GM19397 (cell line): ENCODE results near the gene BEST4.
"Not testable (repeated sequence)": the region's sequence is repeated elsewhere in the genome, so short reads cannot be mapped to it uniquely, and the experiment has no call there.

Experiments used
- ATAC-seq: cut with Tn5 transposase; IDR thresholded peaks from one replicate; pipeline ENCODE4 v1.9.1; 2021; ENCODE audit warnings: mild to moderate bottlenecking, moderate library complexity; ENCODE audit not compliant: unreplicated experiment

BEST4 gene

DNA sequence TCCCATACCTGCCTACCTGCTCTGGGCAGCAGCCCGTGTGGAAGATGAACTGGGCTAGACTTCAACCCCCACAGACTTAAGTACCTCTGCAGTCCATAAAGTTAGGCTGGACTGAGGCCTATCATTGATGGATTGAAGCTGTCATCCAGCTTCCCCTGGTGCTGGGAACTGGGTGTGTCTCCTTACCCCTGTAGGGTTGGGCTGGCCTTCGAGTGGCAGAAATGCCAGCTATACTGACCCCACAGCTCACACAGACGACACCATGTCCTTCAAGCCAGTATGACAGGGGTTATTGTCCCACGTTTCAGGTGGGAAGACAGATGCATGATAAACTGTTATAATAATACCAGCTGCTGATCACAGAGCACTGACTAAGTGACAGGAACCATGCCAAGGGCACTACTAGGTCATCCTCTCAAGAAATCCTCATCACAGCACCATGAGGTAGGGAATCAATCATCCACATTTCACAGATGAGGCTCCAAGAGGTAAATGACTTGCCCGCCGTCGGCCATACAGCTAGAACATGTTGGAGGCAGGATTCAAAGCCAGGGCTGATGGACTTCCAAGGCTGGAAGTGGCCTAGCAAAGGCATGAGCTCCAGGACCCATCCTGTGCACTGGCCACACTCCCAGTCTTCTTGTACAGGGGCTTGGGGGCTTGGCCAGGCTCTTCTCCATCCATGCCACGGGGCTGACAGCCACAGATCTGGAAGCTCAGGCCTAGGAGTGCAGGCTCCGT, at the start of gene BEST4:
Gene BEST4 (minus strand): TSS at position 51 of the 741 bp plus-strand sequence. CDS start 465 bp downstream, outside the sequence.
- ATAC-seq, result no peak

DNA sequence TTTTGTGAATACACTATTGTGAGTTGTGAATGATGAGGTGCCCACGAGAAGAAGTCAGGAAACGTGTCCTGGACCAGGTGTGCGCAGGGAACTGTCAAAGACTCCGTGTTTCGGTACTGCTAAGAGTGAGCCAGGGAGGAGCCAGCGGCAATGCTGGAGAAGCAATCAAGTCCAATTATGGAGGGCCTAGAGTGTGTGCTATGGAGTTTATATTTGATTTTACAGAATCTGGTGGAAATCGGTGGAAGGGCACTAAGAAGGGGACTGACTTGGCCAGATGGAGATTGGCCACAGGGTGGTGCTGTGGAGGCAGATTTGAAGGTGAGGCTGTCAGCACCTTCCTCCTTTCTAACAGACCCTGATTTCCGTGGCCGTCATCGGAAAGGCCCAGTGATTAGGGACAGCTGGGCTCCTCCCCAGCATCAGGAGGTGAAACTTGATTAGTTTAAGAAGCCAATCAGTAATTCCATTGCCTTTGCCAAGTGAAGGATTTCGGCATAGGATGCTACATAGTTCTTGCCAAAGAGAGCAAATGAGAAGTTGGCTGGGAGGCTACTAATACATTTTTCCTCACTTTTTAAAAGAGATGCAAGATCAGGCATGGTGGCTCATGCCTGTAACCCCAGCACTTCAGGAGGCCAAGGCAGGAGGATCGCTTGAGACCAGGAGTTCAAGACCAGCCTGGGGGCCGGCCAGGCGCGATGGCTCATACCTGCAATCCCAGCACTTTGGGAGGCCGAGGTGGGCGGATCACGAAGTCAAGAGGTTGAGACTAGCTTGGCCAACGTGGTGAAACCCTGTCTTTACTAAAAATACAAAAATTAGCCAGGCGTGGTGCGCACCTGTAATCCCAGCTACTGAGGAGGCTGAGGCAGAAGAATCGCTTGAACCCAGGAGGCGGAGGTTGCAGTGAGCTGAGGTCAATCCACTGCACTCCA, 48.0 kb upstream of the BEST4 start:
- peak; percentile 52 for ATAC-seq

DNA sequence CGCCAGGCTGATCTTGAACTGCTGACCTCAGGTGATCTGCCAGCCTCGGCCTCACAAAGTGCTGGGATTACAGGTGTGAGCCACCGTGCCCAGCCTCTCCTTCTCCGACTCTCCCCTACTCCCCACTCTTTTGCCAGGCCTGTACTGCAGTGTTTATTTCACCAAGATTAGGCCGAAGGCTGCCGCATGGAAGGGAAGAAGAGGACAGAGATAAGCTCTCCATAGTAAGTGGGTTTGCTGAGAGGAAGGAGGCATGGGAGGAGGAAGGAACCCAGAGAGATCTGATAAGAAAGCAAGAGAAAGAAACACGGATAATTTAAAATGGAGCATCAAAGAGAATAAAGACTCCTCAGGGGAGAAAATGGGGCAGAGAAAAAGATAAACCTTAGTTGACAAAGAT, 46.4 kb upstream of the BEST4 start:
- ATAC-seq, result no peak

DNA sequence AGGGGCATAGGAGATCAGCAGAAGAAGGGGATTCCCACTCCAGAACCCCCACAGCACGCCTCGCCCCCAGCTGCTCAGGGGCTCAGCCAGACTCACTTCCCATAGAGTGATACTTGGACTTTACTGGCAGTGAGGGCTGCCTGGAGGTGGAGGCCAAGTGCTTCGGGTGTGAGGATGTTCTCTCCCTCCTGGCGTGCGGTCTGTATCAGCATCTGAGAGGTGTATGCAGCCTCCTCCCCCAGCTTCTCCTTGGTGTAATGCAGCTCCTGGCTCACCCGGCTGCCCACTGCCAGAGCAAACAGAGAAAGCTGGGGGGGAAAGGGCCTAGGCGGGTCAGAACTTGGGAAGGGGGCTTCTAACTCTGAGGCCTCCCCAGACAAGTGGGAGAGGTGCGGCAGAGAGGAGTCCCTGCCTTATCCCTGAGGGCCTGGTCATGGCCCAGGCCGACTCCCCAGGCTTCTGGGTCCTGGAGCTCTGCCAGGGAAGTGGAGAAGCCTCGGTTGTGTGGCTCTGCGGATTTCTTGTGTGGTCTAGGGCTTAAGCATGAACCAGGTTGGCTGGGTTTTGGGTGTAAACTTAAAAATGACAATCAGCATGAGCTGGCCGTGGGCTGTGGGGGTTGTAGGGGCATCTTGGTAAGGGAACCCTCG, 44.2 kb upstream of the BEST4 start:
- no peak for ATAC-seq

DNA sequence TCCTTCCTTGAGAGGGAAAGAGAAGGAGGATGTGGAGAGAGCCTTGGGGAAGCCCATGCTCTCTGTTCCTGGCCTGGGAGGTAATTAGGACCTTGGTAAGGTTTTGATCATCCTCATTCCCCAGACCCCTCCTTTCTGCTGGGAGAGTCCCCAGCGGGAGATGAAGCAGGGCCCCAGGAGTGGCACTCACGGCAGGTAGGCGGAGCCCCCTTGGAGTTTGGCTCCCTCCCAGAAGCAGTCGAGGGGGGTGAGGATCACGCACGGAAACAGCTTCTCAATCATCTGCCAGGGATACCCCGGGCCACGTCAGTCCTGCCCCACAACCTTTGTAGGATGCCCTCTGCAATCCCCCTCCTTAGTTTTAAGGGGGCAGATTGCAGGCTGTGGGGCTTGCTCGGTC, 43.5 kb upstream of the BEST4 start:
- no peak for ATAC-seq

DNA sequence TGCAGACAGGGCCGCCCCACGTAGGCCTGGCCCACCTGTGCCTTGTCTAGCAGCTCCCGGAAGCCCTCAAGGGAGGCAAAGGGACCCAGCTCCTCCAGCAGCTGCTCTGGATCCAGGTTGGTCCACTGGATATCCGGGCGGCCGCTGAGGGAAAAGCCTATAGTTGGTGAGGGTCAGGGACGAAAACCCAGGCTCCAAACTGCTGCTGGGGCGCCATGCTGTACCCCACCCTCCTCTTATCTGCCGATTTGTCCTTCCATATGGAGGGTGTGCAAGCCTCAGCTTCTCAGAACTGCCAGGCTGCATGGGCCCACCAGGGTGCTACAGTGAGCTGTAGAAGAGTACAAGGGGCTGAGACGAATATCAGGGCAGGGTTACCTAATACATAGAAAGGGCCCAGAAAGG, 42.9 kb upstream of the BEST4 start:
- ATAC-seq, result no peak

DNA sequence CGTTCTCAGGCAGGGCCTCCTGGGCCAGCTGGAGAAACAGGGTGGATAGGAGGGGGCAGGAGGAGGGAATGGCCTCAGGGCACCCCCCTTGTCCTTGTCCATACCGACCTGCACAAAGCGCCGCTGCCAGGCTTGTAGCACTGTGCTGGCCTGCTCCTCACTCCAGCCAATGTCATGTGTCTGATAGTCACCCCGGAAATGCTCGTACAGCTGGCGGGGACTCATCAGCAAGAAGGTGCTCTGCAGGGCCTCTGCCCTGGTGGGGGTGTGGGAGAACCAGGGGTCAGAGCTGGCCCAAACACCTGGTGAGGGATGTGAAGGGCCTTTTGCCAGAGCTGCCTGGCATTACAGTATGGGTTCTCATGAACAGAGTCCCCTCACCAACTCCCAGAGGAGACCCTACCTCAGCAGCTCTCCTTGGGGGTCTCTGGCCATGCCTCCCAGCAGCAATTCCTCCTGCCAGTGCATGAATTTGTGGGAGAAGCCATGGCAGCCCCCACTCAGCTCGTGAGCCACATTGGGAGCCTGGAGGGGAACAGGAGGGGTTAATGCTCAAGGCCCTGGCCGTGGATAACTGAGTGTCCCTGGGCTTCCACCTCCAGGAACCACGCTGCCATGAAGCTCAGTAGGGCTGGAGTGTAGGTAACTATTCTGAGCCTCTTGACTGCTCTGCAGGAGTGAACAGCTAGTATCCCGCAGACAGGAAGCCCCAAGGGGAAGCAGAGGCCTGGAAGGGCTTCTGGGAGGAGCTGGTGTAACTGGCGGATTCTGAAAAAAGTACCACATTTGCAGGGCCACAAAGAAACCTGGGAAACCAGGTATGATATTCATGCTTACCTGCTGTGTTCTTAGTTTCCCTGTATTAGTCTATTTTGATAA, 41.8 kb upstream of the BEST4 start:
- no peak for ATAC-seq

DNA sequence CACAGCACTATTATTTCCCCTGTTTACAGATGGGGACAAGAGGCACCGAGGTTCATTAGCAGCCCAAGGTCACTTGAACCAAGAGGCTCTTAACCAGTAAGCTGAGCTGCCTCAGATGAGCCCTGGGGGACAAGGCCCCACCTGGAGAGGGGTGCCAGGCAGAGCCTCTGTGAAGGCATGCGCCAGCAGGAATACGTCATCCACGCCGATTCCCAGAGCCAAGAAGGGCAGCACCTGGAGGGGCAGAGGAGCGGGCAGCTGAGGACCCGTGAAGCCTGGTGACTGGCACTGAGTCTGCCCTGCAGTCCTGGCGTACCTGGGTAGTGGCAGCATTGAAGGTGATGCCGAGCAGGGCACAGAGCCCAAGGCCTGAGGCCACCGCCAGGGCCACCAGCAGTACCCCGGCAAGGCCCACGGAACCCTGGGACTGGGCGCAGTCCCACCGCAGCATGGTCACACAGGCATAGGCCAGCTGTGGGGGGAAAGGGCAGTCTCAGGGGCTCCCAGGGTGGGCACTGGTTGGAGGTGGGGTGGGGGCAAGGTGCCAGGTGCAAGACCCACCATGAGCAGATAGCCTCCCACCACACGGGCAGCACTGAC, 41.0 kb upstream of the BEST4 start:
- no peak for ATAC-seq

DNA sequence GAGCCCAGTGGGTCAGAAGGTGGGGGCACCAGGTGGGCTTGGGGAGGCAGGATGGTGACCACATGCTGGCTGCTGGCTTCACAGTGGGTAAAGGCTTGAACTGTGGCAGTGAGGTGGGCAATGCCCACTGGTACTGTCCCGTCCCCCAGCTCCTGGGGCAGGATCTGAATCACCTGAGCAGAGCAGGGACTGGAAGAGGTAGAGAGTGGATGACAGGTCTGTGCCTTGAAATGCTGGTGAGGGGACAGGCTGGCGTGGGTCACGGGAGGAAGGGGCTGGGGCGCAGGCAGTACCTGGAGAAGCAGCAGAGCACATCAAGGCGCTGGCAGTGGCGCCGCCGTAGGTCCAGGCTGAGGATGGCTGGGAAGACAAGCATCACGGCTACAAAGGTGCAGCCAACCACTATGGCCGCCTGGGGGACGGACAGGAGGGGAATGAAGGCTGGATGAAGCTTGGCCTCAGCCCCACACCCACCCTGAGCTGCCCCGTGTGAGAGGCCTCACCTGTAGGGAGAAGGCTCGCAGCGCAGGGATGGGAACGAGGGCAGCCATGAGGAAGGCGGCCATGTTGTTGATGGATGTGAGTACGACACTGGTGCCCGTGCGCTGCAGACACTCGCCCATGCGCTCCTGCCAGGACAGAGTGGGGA, 40.2 kb upstream of the BEST4 start:
- ATAC-seq, result no peak

DNA sequence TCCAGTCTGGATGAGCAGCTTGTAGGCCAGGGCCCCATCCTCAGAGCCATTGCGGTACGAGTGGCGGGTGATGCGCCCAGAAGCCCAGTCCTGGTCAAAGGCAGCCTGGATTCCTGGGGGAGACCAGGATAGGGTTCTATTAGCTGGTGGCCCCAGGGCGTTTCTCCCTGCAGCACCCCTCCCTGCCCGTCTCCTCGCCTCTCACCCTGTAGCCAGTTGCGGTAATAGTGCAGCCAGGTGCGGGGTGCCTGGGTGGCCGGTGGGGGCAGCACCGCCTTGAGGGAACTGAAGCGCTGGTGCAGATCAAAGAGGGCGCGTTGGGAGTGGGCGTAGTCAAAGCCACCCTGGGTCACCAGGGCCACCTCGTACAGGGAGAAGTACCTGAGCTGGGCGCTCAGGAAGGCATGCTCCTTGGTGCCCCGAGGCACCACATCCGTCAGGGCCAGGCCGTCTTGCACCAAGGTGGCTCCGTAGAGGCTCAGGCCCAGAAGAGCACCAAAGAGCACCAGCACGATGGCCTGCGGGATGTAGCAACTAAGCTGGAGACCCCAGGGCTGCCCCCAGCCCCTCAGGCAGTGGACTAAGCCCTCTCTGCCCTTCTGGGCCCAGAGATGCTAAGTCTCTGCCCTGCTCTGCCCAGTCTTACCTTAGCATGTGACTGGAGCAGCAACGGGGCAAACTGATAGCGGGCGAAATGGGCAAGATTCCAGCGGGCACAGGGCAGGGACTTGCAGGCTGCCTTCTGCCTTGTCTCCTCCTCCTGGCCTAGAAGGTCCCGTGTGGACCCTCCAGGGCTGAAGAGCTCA, 39.4 kb upstream of the BEST4 start:
- ATAC-seq, result no peak

DNA sequence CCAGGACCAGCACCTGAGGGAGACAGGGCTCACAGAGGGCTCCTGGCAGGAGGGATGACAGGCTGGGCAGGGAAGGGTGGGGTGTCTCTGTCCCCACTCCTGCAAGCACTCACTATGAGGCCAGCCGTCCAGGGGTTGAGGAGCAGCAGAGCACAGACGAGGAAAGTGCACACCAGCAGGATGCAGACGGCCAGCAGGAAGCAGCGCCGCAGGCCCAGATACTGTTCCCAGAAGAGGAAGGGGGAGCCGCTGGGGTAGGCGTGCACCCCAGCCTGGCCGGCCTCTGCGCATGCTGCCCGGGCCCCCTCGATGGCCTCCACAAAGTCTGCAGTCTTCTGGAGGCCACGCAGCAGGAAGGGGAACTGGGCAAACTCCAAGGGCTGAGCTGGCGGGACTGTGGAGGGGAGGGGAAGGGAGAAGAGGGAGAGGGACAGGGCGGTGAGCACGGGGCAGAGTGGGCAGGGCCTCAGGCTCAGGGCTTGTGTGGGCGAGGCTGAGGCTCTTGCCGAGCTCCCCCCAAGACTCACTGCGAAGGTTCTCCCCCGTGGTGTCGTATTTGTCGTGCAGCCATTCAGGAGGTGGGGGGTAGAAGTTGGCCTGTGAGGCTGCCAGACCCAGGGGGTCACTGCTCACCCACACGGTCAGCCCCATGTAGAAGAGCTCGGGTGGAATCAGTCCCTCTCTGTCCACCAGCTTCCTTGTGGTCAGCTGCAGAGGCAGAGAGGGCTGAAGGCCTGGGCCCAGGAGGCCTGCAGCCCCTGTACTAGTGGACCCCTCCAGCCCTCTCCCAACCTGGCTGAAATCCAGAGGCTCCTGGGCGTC, 38.6 kb upstream of the BEST4 start:
- ATAC-seq, result no peak

DNA sequence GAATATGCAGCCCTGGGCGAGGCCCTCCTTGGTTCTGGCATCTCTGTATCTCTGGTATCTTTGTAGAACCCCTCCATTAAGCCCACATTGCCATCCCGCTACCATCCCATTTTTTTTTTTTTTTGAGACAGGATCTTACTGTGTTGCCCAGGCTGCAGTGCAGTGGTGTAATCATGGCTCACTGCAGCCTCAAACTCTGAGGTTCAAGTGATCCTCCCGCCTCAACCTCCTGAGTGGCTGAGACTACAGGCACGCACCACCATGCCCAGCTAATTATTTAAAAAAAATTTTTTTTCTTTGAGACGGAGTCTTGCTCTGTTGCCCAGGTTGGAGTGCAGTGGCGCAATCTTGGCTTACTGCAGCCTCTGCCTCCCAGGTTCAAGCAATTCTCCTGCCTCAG, 36.4 kb upstream of the BEST4 start:
- not testable (repeated sequence) for ATAC-seq

DNA sequence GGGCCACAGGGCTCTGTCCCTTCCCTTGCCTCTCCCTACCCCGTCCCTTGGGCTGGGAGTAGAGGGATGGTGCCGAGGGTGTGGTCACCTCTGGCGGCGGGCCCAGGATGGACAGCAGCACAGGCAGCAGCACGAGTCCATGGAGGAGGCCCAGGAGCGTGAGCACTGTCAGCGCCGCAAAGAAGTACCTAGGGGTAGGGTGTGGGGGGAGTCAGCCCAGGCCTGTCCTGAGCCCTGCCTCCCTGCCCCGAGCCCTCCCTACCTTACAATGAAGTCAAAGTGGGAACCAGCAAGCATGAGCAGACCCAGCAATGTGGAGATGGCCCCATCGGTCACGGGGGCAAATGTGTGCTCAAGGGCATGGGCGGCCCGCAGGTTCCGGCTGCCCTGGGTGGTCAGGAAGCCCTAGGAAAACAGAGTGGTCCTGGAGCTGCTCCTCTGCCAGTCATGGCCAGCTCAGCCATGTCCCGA, 35.0 kb upstream of the BEST4 start:
- no peak for ATAC-seq

DNA sequence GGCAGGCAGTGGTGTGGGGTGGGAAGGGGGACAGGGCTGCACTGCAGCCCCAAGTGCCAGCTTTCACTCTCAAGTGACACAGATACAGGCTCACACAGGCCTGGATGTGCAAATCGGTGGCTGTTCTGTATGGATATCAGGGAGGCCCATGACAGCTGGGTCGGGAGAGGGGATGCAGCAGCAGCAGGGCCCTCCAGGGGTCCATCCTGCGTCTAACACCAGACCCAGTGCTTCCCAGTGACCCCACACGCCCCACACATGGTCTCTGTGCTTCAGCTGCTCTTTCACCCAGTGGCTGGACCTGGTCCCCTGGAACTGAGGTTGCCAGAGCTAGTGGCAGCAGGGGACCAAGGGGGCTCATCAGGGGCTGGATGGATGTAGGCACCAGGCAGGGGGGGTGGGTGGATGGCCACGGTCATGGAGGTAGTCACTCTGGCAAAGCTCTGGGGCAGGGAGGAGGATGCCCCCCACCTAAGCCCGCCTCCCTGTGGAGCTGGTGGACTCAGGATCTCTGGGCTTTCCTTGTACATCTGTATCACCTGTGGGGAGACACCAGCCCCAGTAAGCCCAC, 34.2 kb upstream of the BEST4 start:
- ATAC-seq, result no peak

DNA sequence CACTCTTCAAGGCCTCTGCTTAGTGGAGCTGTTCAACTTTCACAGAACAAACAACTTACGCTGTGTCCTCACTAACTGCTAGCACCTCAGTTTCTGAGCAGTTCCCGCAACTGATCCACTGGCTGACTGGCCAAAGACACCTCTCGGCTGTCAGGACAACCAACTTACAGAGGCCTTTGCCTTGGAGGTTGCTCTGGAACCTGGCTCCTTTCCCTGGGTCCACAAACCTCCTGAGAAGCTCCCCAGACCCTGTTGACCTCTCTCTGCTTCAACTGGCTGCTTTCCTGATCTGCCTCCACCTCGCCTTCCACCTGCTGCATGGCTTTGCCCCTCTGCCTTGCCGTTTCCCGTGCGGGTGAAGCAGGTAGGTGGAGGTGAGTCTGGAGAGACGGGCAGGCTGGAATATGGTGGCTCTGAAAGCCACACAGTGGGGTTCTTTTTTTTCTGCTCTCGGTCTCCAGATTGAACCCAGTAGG, 33.3 kb upstream of the BEST4 start:
- ATAC-seq, result no peak

DNA sequence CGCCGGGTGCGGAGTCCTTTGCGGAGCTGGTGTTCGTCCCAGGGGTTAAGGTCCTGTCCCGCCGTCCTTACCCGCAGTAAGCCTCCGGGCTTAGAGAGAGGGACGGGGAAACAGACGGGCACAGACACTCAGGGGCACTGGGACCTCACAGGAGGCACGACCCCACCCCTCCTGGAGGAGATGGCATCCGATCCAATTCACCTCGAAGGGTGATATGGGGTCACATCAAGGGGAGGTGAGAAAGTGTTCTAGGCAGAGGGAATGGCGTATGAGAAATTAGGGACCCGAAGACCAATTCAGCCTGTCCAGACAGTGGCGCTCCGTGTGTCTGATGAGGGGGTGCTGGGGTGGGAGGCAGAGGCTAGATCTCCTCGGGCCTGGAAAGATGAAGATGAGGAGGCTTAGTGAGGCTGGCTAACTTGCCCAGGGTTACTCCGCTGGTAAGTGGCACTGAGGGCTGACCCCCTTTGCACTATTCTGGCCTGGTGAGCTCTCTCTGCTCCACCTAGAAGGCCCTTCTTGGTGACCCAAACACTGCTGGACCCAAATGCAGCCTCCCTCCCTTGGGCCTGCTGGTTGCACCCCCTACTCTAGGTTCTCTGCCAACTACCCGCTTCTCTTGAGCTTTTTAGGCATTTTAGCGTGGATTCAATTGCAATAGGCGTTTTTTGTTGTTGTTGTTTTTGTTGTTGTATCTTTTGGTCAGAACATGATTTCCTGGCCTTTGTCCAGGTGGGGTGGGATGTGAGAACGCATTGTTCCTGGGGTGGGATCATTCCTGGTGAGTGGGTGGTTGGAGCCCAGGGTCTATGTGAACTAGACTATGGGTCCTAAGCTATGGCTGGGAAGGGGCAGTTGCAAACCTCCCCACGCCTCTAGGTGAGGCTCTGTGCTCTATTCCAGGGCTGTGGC, 32.6 kb upstream of the BEST4 start:
- ATAC-seq, result no peak
